BJ (cell line): Measurements from ENCODE around the gene ARHGAP12. TPM values are rescaled to one million over a fixed set of nuclear protein-coding genes. Genes with fewer than 3 reads are reported as not detected.

Experiments
- CTCF ChIA-PET: fragments of 350-600 bp; formaldehyde crosslinking; extraction: SDS; loops from one replicate; lab custom pipeline; 2021; ENCODE audit warnings: antibody characterized with exemption, inconsistent platforms; lab: Yijun Ruan, JAX
- POLR2A ChIA-PET: fragments of 300-600 bp; sonication (Branson Sonifier 250); formaldehyde crosslinking; extraction: SDS; loops from one replicate; lab custom pipeline; 2021; ENCODE audit warnings: antibody characterized with exemption; lab: Charles Lee
- DNase-seq: peaks from one replicate; pipeline ENCODE4 v3.0.0-alpha.2; 2011; ENCODE audit warnings: low read depth
- H3K27me3 ChIP-seq: 2 replicates; pipeline ENCODE4 v1.6.0; 2011; ENCODE audit warnings: low read length; ENCODE audit not compliant: control insufficient read depth, insufficient read depth
- H3K36me3 ChIP-seq: 2 replicates; pipeline ENCODE4 v1.5.1; 2011; ENCODE audit warnings: low read length; ENCODE audit not compliant: control insufficient read depth, insufficient read depth
- H3K4me3 ChIP-seq: 2 replicates; pipeline ENCODE4 v1.5.1; 2011; ENCODE audit warnings: low read depth, mild to moderate bottlenecking, control low read depth, low read length
- CTCF ChIP-seq: IDR thresholded peaks from 2 replicates; pipeline ENCODE4 v1.5.1; 2011; ENCODE audit warnings: low read depth, mild to moderate bottlenecking, control low read depth, inconsistent platforms, low read length, moderate library complexity; ENCODE audit not compliant: insufficient read depth
- polyA plus RNA-seq: library from polyadenylated mRNA; depleted of rRNA; stranded (reverse); fragments of >200 nt; gene quantifications from 2 replicates; pipeline ENCODE4 v1.2.3, GENCODE V29; 2011

The ARHGAP12 gene
- polyA plus RNA-seq, 1 experiment: 7.5 TPM

DNA sequence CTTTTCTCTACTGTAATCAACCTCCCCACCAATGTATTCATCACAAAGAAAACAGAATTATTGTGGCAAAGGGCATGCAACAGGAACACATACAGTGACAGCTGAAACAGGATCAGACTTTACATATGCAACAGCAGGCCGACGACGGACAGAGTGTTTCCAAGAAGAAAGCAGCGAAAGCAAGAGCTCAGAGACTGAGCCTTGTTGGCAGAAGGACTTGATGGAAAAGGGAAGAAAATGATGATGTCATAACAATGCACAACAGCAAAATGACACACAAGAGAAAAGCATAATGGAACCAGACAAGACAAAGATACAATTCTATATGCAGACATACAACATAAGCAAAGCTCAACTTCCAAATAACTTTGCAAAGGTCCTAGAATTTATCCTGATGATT lies 106.5 kb downstream of the ARHGAP12 start:
- no peak for DNase-seq
- H3K27me3 ChIP-seq: no peaks in the 10 kb centered on the region
- TF ChIP-seq CTCF: no peak
- ChIA-PET CTCF (interaction anchor here (1.4 kb wide), 1 partner anchor 15 kb away, joined by 3 read pairs; no protein-coding TSS in a partner anchor), POLR2A (no interaction called here)
- peaks cover 4% of the 10 kb centered on the region for H3K36me3 ChIP-seq
- H3K4me3 ChIP-seq: no peak overlapping the region

- ChIA-PET POLR2A (no interaction called here), CTCF (interaction anchor here (1.4 kb wide), 1 partner anchor 17 kb away, joined by 3 read pairs; no protein-coding TSS in a partner anchor)
- Histone ChIP-seq H3K36me3 (peaks cover 4% of the 10 kb centered on the region), H3K27me3 (no peaks in the 10 kb centered on the region), H3K4me3 (no peak overlapping the region)
- DNase-seq: no peak
- no peak for TF ChIP-seq CTCF
Measured at GRCh38 chr10:31820778-31821369, 107.8 kb downstream of the ARHGAP12 start.

DNA sequence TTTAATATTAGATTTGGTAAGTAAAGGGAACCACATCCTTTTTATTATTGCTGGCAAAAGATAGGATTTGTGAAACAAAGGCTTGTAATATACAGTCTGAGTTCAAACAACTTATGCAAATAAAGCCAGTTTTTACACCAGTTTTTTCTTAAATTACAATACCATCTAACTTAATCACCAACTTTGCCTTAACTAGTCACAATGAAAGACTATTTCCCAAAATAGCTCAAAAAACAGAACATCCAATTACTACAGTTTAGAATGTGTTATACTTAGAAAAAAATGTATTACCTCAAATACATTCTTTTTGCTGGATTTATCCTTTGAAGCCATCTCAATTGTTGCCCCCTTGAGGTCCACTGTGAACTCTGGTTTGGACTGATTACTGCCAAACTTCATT lies 108.5 kb downstream of the ARHGAP12 start:
- Histone ChIP-seq H3K27me3 (no peaks in the 10 kb centered on the region), H3K4me3 (no peak overlapping the region), H3K36me3 (peaks cover 4% of the 10 kb centered on the region)
- DNase-seq: no peak
- CTCF ChIA-PET: no interaction called here
- no peak for TF ChIP-seq CTCF
- POLR2A ChIA-PET: no interaction called here

DNA sequence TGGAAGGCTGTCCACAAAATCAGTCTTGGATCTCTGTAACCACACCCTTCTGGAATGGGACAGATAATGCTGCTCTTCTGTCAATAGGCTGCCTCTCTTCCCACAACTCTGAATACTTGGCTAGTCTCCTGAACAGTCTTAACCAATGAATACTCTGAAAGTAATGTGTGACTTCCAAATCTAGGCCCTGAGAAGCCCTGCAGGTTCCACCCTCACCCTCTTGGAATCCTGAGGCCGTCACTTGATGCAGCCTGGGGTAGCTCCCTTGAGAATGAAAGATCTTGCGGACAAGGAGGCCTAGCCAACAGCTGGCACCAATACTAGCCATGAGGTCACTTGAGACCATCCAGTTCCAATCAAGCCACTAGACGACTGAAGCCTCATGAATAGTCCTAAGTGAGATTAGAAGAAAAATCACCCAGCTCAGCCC lies 109.2 kb downstream of the ARHGAP12 start:
- Histone ChIP-seq H3K4me3 (no peak overlapping the region), H3K36me3 (peaks cover 4% of the 10 kb centered on the region), H3K27me3 (no peaks in the 10 kb centered on the region)
- no peak for DNase-seq
- POLR2A ChIA-PET: no interaction called here
- TF ChIP-seq CTCF: no peak
- CTCF ChIA-PET: no interaction called here

DNA sequence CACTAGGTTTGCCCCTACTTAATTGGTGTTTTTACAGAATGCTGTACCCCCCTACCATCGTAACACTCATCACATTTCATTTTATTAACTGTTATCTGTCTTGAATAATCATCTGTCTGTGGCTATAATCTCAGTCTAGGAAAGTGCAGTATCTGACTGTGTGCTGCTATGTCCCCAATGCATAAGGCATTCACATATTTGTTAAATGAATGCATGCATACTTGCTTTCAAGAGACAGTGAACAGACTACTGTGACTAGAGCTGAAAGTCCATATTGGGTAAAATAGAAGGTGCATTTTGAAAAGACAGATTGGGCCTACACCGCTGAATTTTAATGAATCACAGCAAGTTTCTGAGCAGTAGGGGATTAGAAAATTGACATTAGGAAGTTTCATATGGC lies 112.3 kb downstream of the ARHGAP12 start:
- Histone ChIP-seq H3K36me3 (peaks cover 4% of the 10 kb centered on the region), H3K27me3 (no peaks in the 10 kb centered on the region), H3K4me3 (no peak overlapping the region)
- CTCF ChIA-PET: no interaction called here
- POLR2A ChIA-PET: interaction anchor here (0.6 kb wide), 1 partner anchor 1164 kb away, joined by 3 read pairs; no protein-coding TSS in a partner anchor
- TF ChIP-seq CTCF: no peak
- DNase-seq: no peak
